Heart left ventricle (tissue), 16 donors: ENCODE measurements around the gene BICDL1. TPM values are rescaled to one million over a fixed set of nuclear protein-coding genes. Genes with fewer than 3 reads are reported as not detected.

Experiments used
- ATAC-seq, 4 donors: fragments of 200-7000 bp; cut with Tn5 transposase; one replicate each; pipeline ENCODE4 v1.9.1; 2020 to 2022; ENCODE audit warnings: moderate library complexity in 4 of 4, mild to moderate bottlenecking in 3 of 4, moderate number of reproducible peaks in 1 of 4
- DNase-seq, 5 donors: peaks; one replicate each; pipeline ENCODE4 v3.0.0-alpha.2; 2020
- H3K27ac ChIP-seq, 12 donors: fragments of 200-600 bp; sonication (generic) in 4 of 12; one replicate each; pipeline versions ENCODE4 v1.5.0 to v1.8.0; 2016 to 2022; ENCODE audit warnings: mild to moderate bottlenecking in 2 of 12
- H3K27me3 ChIP-seq, 9 donors: fragments of 200-600 bp; sonication (generic) in 2 of 9; one replicate each; pipeline versions ENCODE4 v1.5.1 to v1.8.0; 2016 to 2022; ENCODE audit warnings: mild to moderate bottlenecking in 3 of 9
- H3K36me3 ChIP-seq, 9 donors: fragments of 200-600 bp; sonication (generic) in 2 of 9; one replicate each; pipeline versions ENCODE4 v1.5.0 to v1.8.0; 2018 to 2022; ENCODE audit warnings: mild to moderate bottlenecking in 2 of 9
- H3K4me1 ChIP-seq, 12 donors: fragments of 200-600 bp; sonication (generic) in 4 of 12; one replicate each; pipeline versions ENCODE4 v1.5.0 to v1.8.0; 2016 to 2022; ENCODE audit warnings: mild to moderate bottlenecking in 3 of 12
- H3K4me3 ChIP-seq, 12 donors: fragments of 200-600 bp; sonication (generic) in 4 of 12; one replicate each; pipeline versions ENCODE4 v1.5.0 to v1.8.0; 2017 to 2022; ENCODE audit warnings: mild to moderate bottlenecking in 9 of 12, moderate library complexity in 4 of 12
- H3K9me3 ChIP-seq, 12 donors: fragments of 200-600 bp; sonication (generic) in 4 of 12; one replicate each; pipeline versions ENCODE4 v1.5.0 to v1.8.0; 2016 to 2022; ENCODE audit warnings: mild to moderate bottlenecking in 1 of 12
- POLR2A ChIP-seq, 2 donors: fragments of 450-650 bp; IDR thresholded peaks; one replicate each; pipeline ENCODE4 v1.6.1; 2017; ENCODE audit warnings: antibody characterized with exemption in 2 of 2, mild to moderate bottlenecking in 2 of 2, moderate library complexity in 2 of 2
- WGBS, 4 donors: extraction: QIAGEN DNeasy Blood & Tissue Kit in 2 of 4; methylation state at CpG; one replicate each; pipeline versions ENCODE4 v1.1.5 to v1.1.7; 2013 to 2018; 5-methylcytosine and 5-hydroxymethylcytosine counted together
- intact Hi-C, 10 donors: fragments of 100-400 bp; cut with DNase I; formaldehyde crosslinking; loops; one replicate each; pipeline versions ENCODE4 v1.11.1 to v1.14.2; 2022
- polyA plus RNA-seq, 2 donors: library from polyadenylated mRNA; stranded (reverse); fragments of 200-250 nt; gene quantifications; one replicate each; pipeline ENCODE4 v1.2.3, GENCODE V29; 2013
- total RNA-seq, 9 donors: library from RNA; depleted of rRNA in 2 of 9; stranded (reverse); fragments of >200 nt in 2 of 9; fragmentation: NEBNext Ultra II Directional in 3 of 9; extraction: Animal tissue kit (Norgen Biotek cat#: 25700) in 3 of 9; gene quantifications; one replicate each; pipeline versions ENCODE4 v1.1.0 to v1.2.4, GENCODE V29; 2016 to 2023
- TF ChIP-seq, protein P1 (sequence below), 12 donors: fragments of 200-600 bp; sonication (generic) in 4 of 12; IDR thresholded peaks; one replicate each; pipeline versions ENCODE4 v1.5.0 to v1.8.0; 2018 to 2022; ENCODE audit warnings: antibody characterized with exemption in 12 of 12, mild to moderate bottlenecking in 5 of 12
- donor health status: ischemic (EF 13 %, LVEDD 7.1; RV severe dilation, severe dysfunction).
- donor health status: healthy with polysubstance abuse.
- donor health status: DM: no; HTN: yes; CAD: no.
- donor health status: DM: no; HTN: no; CAD: no.
- donor health status: ischemic (EF 25% LVEDD 6.9; RV normal size, moderate dysfunction).
- donor health status: ischemic (EF 25% LVEDD 5.7; RV mildly dilated, moderate dysfunction).
- donor health status: healthy.
- donor health status: DM: yes; HTN: yes; CAD: no.
- donor health status: ischemic (EF 35%, LVEDD 5.7; RV mildly dilated, moderate dysfunction).
- donor health status: nonischemic (EF 11% LVEDD 7.7; RV severe dilation, severe dysfunction).
- donor health status: DM: yes; HTN: yes; CAD: no.
- donor health status: PGD.
- donor health status: ischemic (EF 29% LVEDD 5.4; RV normal size, mild dysfunction).
- donor health status: nonischemic (EF 23%, LVEDD 6.1; RV moderate dilation, normal function).

The BICDL1 gene
- total and polyA plus RNA-seq, 11 donors, result 0.12 to 28.0 (median 0.30) TPM; not detected in 4

DNA sequence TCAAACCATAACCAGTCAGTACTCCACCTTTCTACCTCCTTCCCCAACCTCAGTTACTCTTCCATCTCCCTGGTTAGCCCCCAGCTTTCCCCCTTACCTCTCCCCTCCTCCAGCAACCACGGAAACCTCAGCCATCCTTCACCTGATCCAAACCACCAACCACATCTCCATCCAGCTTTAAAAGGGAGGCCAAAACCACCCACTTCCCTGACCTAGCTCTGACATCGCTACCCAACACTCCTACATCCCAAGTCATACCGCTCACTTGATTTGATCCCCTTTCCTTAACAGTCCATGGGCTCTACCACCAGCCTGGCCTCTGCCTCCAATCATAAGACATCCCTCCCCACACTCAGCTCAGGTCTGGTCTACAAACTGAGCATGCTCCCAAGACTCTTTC, 126.0 kb downstream of the BICDL1 start:
- H3K27me3 ChIP-seq, result no peaks in the 10 kb centered on the region
- H3K4me3 ChIP-seq, result peak overlapping the region in 10 of 12 donors; percentile 61 to 97 (median 88)
- peaks cover 7 to 82% (median 46%) of the 10 kb centered on the region in 12 donors for H3K4me1 ChIP-seq
- TF ChIP-seq, protein P1, sequence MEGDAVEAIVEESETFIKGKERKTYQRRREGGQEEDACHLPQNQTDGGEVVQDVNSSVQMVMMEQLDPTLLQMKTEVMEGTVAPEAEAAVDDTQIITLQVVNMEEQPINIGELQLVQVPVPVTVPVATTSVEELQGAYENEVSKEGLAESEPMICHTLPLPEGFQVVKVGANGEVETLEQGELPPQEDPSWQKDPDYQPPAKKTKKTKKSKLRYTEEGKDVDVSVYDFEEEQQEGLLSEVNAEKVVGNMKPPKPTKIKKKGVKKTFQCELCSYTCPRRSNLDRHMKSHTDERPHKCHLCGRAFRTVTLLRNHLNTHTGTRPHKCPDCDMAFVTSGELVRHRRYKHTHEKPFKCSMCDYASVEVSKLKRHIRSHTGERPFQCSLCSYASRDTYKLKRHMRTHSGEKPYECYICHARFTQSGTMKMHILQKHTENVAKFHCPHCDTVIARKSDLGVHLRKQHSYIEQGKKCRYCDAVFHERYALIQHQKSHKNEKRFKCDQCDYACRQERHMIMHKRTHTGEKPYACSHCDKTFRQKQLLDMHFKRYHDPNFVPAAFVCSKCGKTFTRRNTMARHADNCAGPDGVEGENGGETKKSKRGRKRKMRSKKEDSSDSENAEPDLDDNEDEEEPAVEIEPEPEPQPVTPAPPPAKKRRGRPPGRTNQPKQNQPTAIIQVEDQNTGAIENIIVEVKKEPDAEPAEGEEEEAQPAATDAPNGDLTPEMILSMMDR (IDR thresholded peaks at IDR 0.05), result no peak
- TF ChIP-seq POLR2A (IDR thresholded peaks at IDR 0.05), result no peak
- intact Hi-C loops, result loop anchor here in 1 of 10 donors (2.0 kb wide), 1 partner anchor 28 kb away; no protein-coding TSS in a partner anchor
- ATAC-seq (no peak), DNase-seq (peak in 1 of 5 donors; percentile 9)
- H3K27ac ChIP-seq, result peak overlapping the region in 2 of 12 donors; percentile 95 to 98
- no peaks in the 10 kb centered on the region for H3K9me3 ChIP-seq
- WGBS, 4 donors, result 75 to 89% (median 84%) methylated on average over 3 of the region's 3 CpGs
- H3K36me3 ChIP-seq, result peaks cover 0 to 17% (median 0%) of the 10 kb centered on the region in 9 donors

DNA sequence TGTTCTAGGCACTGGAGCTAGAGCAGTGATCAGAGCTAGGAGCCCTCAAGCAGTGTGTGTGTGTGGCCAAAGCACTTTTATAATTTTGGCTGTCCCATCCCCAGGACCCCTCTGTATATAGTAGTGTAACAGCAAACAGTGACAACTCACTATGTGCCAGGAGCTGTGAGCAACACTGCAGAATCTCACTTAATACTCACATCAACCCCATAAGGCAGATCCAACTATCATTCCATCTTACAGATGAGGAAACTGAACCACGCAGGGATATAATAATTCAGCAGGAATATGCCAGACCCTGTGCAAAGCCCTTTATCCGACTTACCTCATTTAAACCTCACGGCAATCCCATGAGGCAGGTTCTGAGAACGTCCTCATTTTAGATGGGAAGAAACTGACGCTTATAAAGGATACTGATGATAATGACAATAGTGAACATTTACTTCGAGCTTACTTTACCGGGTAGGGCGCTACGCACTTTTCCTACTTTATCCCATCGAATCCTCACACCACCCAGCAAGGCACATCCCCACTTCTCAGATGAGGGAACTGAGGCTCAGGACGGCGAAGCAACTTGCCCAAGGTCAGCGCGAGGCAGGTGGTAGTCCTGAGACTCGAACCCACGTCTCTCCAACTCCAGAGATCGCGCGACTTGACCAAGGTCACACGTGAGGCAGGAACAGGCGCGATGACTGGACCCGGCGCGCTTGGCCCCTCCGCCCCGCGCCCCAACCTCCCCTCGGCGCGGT, 126.8 kb downstream of the BICDL1 start:
- ATAC-seq, result no peak
- 14 to 51% (median 30%) methylated on average over 10 to 31 of the region's 31 CpGs for WGBS, 4 donors
- Histone ChIP-seq H3K9me3 (no peaks in the 10 kb centered on the region), H3K27me3 (no peaks in the 10 kb centered on the region), H3K27ac (peak overlapping the region; percentile 90 to 99 (median 98)), H3K36me3 (peaks cover 0 to 17% (median 0%) of the 10 kb centered on the region in 9 donors), H3K4me3 (peak overlapping the region; percentile 61 to 97 (median 84)), H3K4me1 (peaks cover 7 to 81% (median 40%) of the 10 kb centered on the region in 12 donors)
- no peak for TF ChIP-seq POLR2A (IDR thresholded peaks at IDR 0.05)
- TF ChIP-seq, protein P1 (IDR thresholded peaks at IDR 0.05), result no peak
- intact Hi-C loops, result loop anchor here in 2 of 10 donors (2.0 kb wide), 2 partner anchors 29 to 79 kb away; partner anchors contain the start of gene GCN1 (in 1 of the 2)
- peak in 2 of 5 donors; percentile 35 to 70 for DNase-seq

DNA sequence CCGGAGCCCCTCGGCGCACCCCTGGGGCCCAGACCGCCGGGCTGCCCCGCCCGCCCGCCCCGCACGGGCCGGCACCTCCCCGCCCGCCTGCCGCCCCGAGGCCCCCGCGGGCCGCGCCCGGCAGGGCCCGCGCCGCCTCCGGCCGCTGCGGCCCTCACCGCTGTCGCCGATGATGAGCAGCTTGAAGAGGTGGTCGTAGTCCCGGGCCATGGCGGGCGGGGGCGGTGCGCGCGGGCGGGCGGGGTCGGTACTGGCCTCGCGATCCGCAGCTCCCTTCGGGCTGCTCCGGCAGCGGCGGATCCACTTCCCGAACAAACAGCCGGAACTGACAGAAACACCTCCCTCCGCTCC, 127.4 kb downstream of the BICDL1 start, which contains the start of gene RAB35:
Gene RAB35, minus strand, starts transcription at position 313 of the 351 bp plus-strand sequence. Its CDS starts 103 bp downstream, at position 210.
- DNase-seq (no peak), ATAC-seq (no peak)
- intact Hi-C loops, result loop anchor here in 1 of 10 donors (2.0 kb wide), 1 partner anchor 78 kb away; the partner anchor contains the start of gene GCN1
- Histone ChIP-seq H3K27ac (peak within 1 kb of the TSS; percentile 90 to 99 (median 98)), H3K9me3 (no peaks in the 10 kb centered on the region), H3K36me3 (peaks cover 0 to 17% (median 0%) of the 10 kb centered on the region in 9 donors), H3K4me3 (peak within 1 kb of the TSS; percentile 61 to 97 (median 88)), H3K4me1 (peaks cover 7 to 81% (median 35%) of the 10 kb centered on the region in 12 donors), H3K27me3 (no peaks in the 10 kb centered on the region)
- WGBS, 4 donors, result 0 to 2% (median 1%) methylated on average over 17 to 50 of the region's 50 CpGs; no CpG with 5 or more reads in 1 of the 4 donors
- no peak for TF ChIP-seq POLR2A (IDR thresholded peaks at IDR 0.05)

DNA sequence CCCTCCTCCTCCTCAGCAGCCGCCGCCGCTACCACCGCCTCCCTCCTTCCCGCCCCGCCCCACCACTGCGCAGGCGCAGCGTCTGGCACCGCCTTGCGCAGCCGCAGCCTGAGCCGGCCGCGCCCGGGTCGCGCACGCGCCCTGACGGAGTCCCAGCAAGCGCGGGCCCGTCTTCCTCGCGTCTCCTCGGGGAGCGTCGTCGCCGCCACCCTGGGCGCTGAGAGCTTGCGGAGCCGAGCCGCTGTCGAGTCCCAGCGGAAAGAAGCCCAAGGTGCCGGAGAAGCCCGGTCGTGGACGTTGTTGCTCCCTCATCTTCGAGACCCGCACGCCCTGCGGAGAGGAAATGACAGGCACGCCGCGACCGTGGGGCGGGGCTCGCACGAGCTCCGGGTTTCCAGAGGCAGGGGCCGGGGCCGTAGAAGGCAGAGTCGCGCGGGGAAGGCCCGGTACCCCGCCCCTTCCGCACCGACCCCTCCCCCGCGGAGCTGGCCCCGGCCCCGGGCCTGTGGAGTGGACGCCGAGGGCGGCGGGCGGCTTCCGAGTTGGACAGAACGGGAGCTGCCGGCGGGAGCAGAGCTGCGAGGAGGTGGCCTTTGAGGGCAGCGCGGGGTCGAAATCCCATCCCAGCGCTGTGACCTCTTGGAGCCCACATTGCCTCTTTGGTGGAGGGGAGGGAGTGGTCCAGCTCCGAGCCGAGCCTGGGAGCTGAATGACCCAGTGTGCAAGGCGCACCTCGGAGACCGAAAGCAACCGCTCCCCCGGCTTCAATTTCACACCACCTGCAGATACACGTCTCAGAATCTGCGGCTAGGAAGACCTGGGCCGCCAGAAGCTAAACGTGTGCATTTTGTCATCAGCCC, 128.0 kb downstream of the BICDL1 start:
- ATAC-seq (peak; percentile 87 to 95 (median 94)), DNase-seq (peak; percentile 96 to 99 (median 96))
- H3K9me3 ChIP-seq, result no peaks in the 10 kb centered on the region
- intact Hi-C loops, result loop anchor here in 1 of 10 donors (2.0 kb wide), 1 partner anchor 78 kb away; the partner anchor contains the start of gene GCN1
- H3K4me3 ChIP-seq, result peak overlapping the region; percentile 61 to 97 (median 88)
- peak overlapping the region; percentile 90 to 99 (median 98) for H3K27ac ChIP-seq
- peaks cover 7 to 81% (median 34%) of the 10 kb centered on the region in 12 donors for H3K4me1 ChIP-seq
- H3K36me3 ChIP-seq, result peaks cover 0 to 17% (median 0%) of the 10 kb centered on the region in 9 donors
- WGBS, 4 donors, result 0 to 1% (median 1%) methylated on average over 31 to 90 of the region's 91 CpGs
- H3K27me3 ChIP-seq, result no peaks in the 10 kb centered on the region
- peak; percentile 12 to 88 for TF ChIP-seq POLR2A (IDR thresholded peaks at IDR 0.05)
- TF ChIP-seq, protein P1 (IDR thresholded peaks at IDR 0.05), result no peak
